Heart right ventricle (tissue), 16 donors: ENCODE measurements around the gene RHOT2. TPM values are rescaled to one million over a fixed set of nuclear protein-coding genes. Genes with fewer than 3 reads are reported as not detected.

Experiments
- ATAC-seq, 8 donors: fragments of 200-7000 bp; cut with Tn5 transposase; one replicate each; pipeline ENCODE4 v1.9.1; 2020; ENCODE audit warnings: mild to moderate bottlenecking in 8 of 8, moderate library complexity in 8 of 8, moderate number of reproducible peaks in 1 of 8
- DNase-seq, 2 donors: peaks; one replicate each; pipeline ENCODE4 v3.0.0-alpha.2; 2020
- H3K27ac ChIP-seq, 10 donors: fragments of 200-600 bp; sonication (generic) in 2 of 10; one replicate each; pipeline versions ENCODE4 v1.5.0 to v1.8.0; 2020 to 2022; ENCODE audit warnings: mild to moderate bottlenecking in 3 of 10
- H3K27me3 ChIP-seq, 7 donors: fragments of 200-600 bp; one replicate each; pipeline ENCODE4 v1.8.0; 2021 to 2022; ENCODE audit warnings: mild to moderate bottlenecking in 2 of 7
- H3K36me3 ChIP-seq, 9 donors: fragments of 200-600 bp; sonication (generic) in 1 of 9; one replicate each; pipeline versions ENCODE4 v1.5.0 to v1.8.0; 2020 to 2022; ENCODE audit warnings: mild to moderate bottlenecking in 2 of 9
- H3K4me1 ChIP-seq, 9 donors: fragments of 200-600 bp; sonication (generic) in 1 of 9; one replicate each; pipeline versions ENCODE4 v1.5.0 to v1.8.0; 2020 to 2022; ENCODE audit warnings: mild to moderate bottlenecking in 4 of 9
- H3K4me3 ChIP-seq, 10 donors: fragments of 200-600 bp; sonication (generic) in 2 of 10; one replicate each; pipeline versions ENCODE4 v1.5.0 to v1.8.0; 2020 to 2022; ENCODE audit warnings: mild to moderate bottlenecking in 7 of 10, moderate library complexity in 2 of 10
- H3K9me3 ChIP-seq, 11 donors: fragments of 200-600 bp in 10 of 11; sonication (generic) in 2 of 11; one replicate each; pipeline versions ENCODE4 v1.5.0 to v1.8.0; 2013 to 2022; ENCODE audit warnings: mild to moderate bottlenecking in 2 of 11, control low read depth in 1 of 11, moderate library complexity in 1 of 11
- CTCF ChIP-seq, 9 donors: fragments of 200-600 bp; sonication (generic) in 2 of 9; IDR thresholded peaks; one replicate each; pipeline versions ENCODE4 v1.5.0 to v1.8.0; 2021 to 2022; ENCODE audit warnings: antibody characterized with exemption in 9 of 9, mild to moderate bottlenecking in 5 of 9, moderate library complexity in 1 of 9
- WGBS, 2 donors: extraction: QIAGEN DNeasy Blood & Tissue Kit; methylation state at CpG; one replicate each; pipeline ENCODE4 v1.1.7; 2013; ENCODE audit warnings: inconsistent platforms in 1 of 2; 5-methylcytosine and 5-hydroxymethylcytosine counted together
- intact Hi-C, 10 donors: fragments of 100-400 bp; cut with DNase I; formaldehyde crosslinking; loops; one replicate each; pipeline versions ENCODE4 v1.11.1 to v1.14.2; 2022
- polyA plus RNA-seq, 2 donors: library from polyadenylated mRNA; stranded (reverse); fragments of 200-250 nt; gene quantifications; one replicate each; pipeline ENCODE4 v1.2.3, GENCODE V29; 2013
- total RNA-seq, 10 donors: library from RNA; stranded (reverse); fragmentation: NEBNext Ultra II Directional in 3 of 10; extraction: Animal tissue kit (Norgen Biotek cat#: 25700) in 3 of 10; gene quantifications; one replicate each; pipeline versions ENCODE4 v1.2.1 to v1.2.4, GENCODE V29; 2021 to 2023
- donor health status: Arrhythmogenic right ventricular cardiomyopathy.
- donor health status: ischemic (EF 13 %, LVEDD 7.1; RV severe dilation, severe dysfunction).
- donor health status: healthy with polysubstance abuse.
- donor health status: DM: no; HTN: yes; CAD: no.
- donor health status: DM: no; HTN: no; CAD: no.
- donor health status: ischemic (EF 25% LVEDD 6.9; RV normal size, moderate dysfunction).
- donor health status: ischemic (EF 25% LVEDD 5.7; RV mildly dilated, moderate dysfunction).
- donor health status: healthy.
- donor health status: DM: yes; HTN: yes; CAD: no.
- donor health status: Ischemic cardiomyopathy.
- donor health status: ischemic (EF 35%, LVEDD 5.7; RV mildly dilated, moderate dysfunction).
- donor health status: nonischemic (EF 11% LVEDD 7.7; RV severe dilation, severe dysfunction).
- donor health status: DM: yes; HTN: yes; CAD: no.
- donor health status: PGD.
- donor health status: ischemic (EF 29% LVEDD 5.4; RV normal size, mild dysfunction).
- donor health status: nonischemic (EF 23%, LVEDD 6.1; RV moderate dilation, normal function).

The RHOT2 gene
- total and polyA plus RNA-seq, 12 donors, result 66.8 to 261 (median 92.6) TPM

- H3K9me3 ChIP-seq, result no peaks in the 10 kb centered on the region
- no peaks in the 10 kb centered on the region for H3K36me3 ChIP-seq
- H3K4me1 ChIP-seq, result peaks cover 15 to 39% (median 33%) of the 10 kb centered on the region in 9 donors
- no peak for TF ChIP-seq CTCF (IDR thresholded peaks at IDR 0.05)
- intact Hi-C loops, result no loop called here
- ATAC-seq, result no peak
- no peak overlapping the region for H3K27ac ChIP-seq
- 3% methylated on average over 31 to 36 of the region's 37 CpGs for WGBS, 2 donors
- no peak for DNase-seq
- no peak overlapping the region for H3K4me3 ChIP-seq
- peaks cover 20 to 75% (median 71%) of the 10 kb centered on the region in 7 donors for H3K27me3 ChIP-seq
Observed at GRCh38 chr16:693766-694165, 25.8 kb downstream of the RHOT2 start.

- no peaks in the 10 kb centered on the region for H3K9me3 ChIP-seq
- no peak for DNase-seq
- H3K36me3 ChIP-seq, result no peaks in the 10 kb centered on the region
- TF ChIP-seq CTCF (IDR thresholded peaks at IDR 0.05), result no peak
- peak overlapping the region in 1 of 10 donors; percentile 44 for H3K4me3 ChIP-seq
- WGBS, 2 donors, result 1 to 3% methylated on average over 38 to 64 of the region's 64 CpGs
- H3K27ac ChIP-seq, result no peak overlapping the region
- intact Hi-C loops, result no loop called here
- ATAC-seq, result no peak
- H3K4me1 ChIP-seq, result peaks cover 12 to 34% (median 28%) of the 10 kb centered on the region in 9 donors
- peaks cover 20 to 81% (median 76%) of the 10 kb centered on the region in 7 donors for H3K27me3 ChIP-seq
Observed at GRCh38 chr16:694187-694862, 26.4 kb downstream of the RHOT2 start.

GRCh38 chr16:694863-695354 is 27.0 kb downstream of the RHOT2 start:
- peak overlapping the region in 1 of 10 donors; percentile 44 for H3K4me3 ChIP-seq
- TF ChIP-seq CTCF (IDR thresholded peaks at IDR 0.05), result no peak
- 1 to 2% methylated on average over 26 to 37 of the region's 37 CpGs for WGBS, 2 donors
- no peaks in the 10 kb centered on the region for H3K9me3 ChIP-seq
- intact Hi-C loops, result no loop called here
- no peaks in the 10 kb centered on the region for H3K36me3 ChIP-seq
- DNase-seq (no peak), ATAC-seq (no peak)
- peaks cover 7 to 28% (median 22%) of the 10 kb centered on the region in 9 donors for H3K4me1 ChIP-seq
- H3K27ac ChIP-seq, result no peak overlapping the region
- peaks cover 20 to 87% (median 82%) of the 10 kb centered on the region in 7 donors for H3K27me3 ChIP-seq

GRCh38 chr16:695355-696089 is 27.6 kb downstream of the RHOT2 start:
- Histone ChIP-seq H3K4me1 (peaks cover 5 to 26% (median 20%) of the 10 kb centered on the region in 9 donors), H3K9me3 (no peaks in the 10 kb centered on the region), H3K36me3 (no peaks in the 10 kb centered on the region), H3K27me3 (peaks cover 25 to 93% (median 88%) of the 10 kb centered on the region in 7 donors), H3K27ac (no peak overlapping the region), H3K4me3 (peak overlapping the region in 3 of 10 donors; percentile 19 to 44 (median 28))
- WGBS, 2 donors, result 2 to 4% methylated on average over 62 to 71 of the region's 71 CpGs
- ATAC-seq (peak in 2 of 8 donors; percentile 25 to 36), DNase-seq (no peak)
- no peak for TF ChIP-seq CTCF (IDR thresholded peaks at IDR 0.05)
- intact Hi-C loops, result no loop called here
